22Rv1 (cell line): ENCODE data around the gene LSAMP.

Source experiments
- ZFX ChIP-seq: fragments of 450-650 bp; IDR thresholded peaks from 2 replicates; pipeline ENCODE4 v1.6.1; 2017; ENCODE audit warnings: antibody characterized with exemption, borderline replicate concordance
- TF ChIP-seq, protein P1 (sequence below): fragments of 450-650 bp; IDR thresholded peaks from 2 replicates; pipeline ENCODE4 v1.5.1; 2017; ENCODE audit warnings: mild to moderate bottlenecking

DNA sequence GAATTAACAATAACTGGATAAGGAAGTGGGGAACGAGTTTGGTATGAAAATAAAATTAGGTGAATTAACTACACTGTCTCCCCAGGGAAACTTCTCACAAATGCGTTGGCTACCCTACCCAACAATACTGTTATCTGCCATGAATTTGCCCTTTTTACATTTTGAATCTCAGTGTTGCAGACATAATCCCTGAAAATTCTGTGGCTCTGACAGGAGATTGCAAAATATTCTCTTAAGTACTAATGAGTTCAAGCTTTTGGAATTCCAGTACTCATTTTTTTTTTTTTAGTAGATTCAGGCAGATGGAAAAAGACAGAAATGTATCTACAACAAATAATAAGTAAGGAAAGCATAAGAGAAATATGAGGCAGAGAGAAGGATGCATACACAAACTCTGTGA lies 332.6 kb downstream of the LSAMP start:
- TF ChIP-seq, protein P1, sequence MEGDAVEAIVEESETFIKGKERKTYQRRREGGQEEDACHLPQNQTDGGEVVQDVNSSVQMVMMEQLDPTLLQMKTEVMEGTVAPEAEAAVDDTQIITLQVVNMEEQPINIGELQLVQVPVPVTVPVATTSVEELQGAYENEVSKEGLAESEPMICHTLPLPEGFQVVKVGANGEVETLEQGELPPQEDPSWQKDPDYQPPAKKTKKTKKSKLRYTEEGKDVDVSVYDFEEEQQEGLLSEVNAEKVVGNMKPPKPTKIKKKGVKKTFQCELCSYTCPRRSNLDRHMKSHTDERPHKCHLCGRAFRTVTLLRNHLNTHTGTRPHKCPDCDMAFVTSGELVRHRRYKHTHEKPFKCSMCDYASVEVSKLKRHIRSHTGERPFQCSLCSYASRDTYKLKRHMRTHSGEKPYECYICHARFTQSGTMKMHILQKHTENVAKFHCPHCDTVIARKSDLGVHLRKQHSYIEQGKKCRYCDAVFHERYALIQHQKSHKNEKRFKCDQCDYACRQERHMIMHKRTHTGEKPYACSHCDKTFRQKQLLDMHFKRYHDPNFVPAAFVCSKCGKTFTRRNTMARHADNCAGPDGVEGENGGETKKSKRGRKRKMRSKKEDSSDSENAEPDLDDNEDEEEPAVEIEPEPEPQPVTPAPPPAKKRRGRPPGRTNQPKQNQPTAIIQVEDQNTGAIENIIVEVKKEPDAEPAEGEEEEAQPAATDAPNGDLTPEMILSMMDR = no peak
- no peak for TF ChIP-seq ZFX
